Measurements from ENCODE around the gene RPRML.

Gene RPRML

GRCh38 chr17:46943501-46944393 is 35.3 kb downstream of the RPRML start:
- DNase-seq, result no peak

GRCh38 chr17:46943218-46943500 is 35.9 kb downstream of the RPRML start:
- no peak for DNase-seq

DNA sequence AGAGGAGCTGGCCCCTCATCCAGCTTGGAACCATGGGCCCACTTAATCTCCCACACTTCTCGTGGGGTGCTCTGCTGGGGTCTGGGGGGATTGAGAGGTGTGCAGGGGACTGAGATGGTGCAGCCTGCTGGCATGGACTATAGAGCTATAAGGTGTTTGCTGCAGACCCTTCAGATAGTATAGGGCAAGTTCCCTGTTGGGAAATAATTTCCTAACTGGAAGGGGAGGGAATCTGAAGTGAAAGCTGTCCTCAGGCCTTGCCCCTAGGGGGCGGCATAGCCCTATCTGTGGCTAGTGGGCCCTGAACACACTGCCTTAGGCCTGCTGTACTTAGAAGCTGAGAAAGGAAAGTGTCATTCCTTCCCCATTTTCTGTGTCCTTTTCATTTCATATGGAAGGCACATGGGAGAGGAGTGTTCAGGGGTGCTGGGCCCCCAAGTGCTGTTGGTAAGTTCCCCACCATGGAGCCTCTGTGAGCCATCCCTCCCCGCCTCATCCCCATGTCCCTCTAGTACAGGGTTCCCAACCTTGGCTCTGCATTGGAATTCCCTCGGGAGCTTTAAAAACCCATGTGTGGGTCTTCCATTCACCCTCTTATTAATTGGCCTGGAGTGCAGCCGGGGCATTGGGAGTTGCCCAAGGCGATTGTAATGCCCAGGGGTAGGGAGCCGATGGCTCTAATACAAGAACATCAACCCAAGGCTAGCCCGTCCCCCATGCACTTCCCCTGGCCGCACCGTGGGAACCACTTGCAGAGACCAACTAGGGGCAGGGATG is 36.4 kb downstream of the RPRML start:
- DNase-seq, result peak; percentile 69

DNA sequence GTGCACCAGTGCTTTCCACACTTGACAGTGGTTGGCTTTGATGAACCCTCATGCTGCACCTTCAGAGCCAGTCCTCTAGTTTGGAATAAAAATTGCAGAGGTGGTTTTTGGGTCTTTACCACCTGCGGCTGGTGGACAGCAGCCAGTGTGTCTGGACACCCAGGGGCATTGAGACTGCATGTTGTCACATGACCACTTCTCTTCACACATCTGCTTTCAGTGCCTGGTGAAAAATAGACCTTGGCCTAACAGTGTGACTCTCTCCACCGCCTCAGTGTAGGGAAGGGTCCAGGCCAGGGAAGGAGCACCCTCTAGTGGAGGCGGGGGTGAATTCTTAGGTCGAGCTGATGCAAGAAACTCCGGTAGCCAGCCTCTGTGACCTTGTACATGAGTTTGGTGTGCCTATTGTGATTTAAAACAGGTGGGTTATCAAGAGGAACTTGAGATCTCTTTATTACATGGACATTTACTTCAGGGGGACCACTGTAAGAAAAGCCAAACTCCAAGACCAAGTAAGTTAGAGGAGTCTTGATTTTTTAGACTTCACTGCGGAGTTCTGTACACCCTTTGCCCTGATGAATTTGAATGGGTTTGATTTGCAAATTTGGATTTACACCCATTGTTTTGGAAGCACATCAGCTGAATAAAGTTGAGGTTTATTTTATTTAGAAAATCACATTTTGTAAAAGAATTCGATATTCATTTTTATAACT is 38.2 kb downstream of the RPRML start:
- DNase-seq, result peak; percentile 77

DNA sequence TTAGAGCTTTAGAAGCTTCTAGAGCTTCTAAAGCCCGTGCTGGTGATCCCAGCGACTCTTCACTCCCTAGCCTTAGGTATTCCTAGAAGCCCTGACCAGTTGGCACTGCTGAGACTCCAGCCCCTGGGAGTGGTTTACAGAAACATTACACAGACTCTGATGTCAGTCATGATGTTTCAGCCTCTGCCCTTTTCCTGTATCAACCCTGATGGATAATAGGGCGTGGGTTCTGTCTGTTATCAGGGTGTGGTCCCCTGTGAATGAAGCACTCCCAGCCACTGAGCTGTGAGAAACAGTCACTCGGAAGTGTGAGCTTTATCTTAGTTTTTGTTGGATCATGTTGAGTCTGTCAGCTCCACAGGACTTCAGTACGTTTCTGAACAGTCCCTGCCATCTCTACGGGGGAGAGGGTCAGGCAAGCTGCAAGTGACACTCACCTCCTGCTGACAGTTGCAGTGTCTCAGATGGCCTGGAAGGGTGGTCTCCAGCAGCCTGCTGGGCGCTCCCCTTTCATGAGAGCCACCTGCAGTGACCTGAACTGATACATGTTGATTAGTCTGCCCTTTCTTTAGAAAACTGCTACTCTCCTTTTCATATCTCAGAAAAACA is 43.3 kb downstream of the RPRML start:
- DNase-seq, result no peak

GRCh38 chr17:46931596-46931995 is 47.5 kb downstream of the RPRML start:
- DNase-seq, result no peak

GRCh38 chr17:46930051-46930450 is 49.0 kb downstream of the RPRML start:
- no peak for DNase-seq

GRCh38 chr17:46929413-46929812 is 49.6 kb downstream of the RPRML start:
- DNase-seq, result no peak

- DNase-seq, result no peak
Measured at GRCh38 chr17:46928467-46929261, 50.4 kb downstream of the RPRML start.
